ENCODE results near the gene NR2E3.

GRCh38 chr15:71792521-71792920, 17.8 kb upstream of the NR2E3 start:
- no peak for TF ChIP-seq CTCF (IDR thresholded peaks at IDR 0.05; ENCODE audit: low read depth, low read length, poor library complexity, severe bottlenecking)
- no peak for TF ChIP-seq EZH2phosphoT487 (IDR thresholded peaks at IDR 0.05; ENCODE audit: borderline replicate concordance, low read length)

Data from DOHH2 (cell line).